OCI-M2 (cell line): ENCODE measurements around the gene NCL.
"Not testable (repeated sequence)": the region's sequence is repeated elsewhere in the genome, so short reads cannot be mapped to it uniquely, and the experiment has no call there.

Source experiments
- DNase-seq: peaks from one replicate; lab custom pipeline; 2025; ENCODE audit not compliant: unreplicated experiment; lab: John Stamatoyannopoulos, UW

The NCL gene

GRCh38 chr2:231408304-231408703, 56.0 kb downstream of the NCL start:
- not testable (repeated sequence) for DNase-seq

- DNase-seq, result not testable (repeated sequence)
Observed at GRCh38 chr2:231407686-231408085, 56.6 kb downstream of the NCL start.

- DNase-seq, result not testable (repeated sequence)
Observed at GRCh38 chr2:231405601-231406367, 58.5 kb downstream of the NCL start.

GRCh38 chr2:231404183-231404578, 60.1 kb downstream of the NCL start:
- DNase-seq, result not testable (repeated sequence)
